Subcutaneous abdominal adipose tissue (tissue), 5 donors: Measurements from ENCODE around the gene HEPN1.

Experiments used
- H3K27ac ChIP-seq: one replicate; pipeline ENCODE4 v1.7.0; 2013; ENCODE audit warnings: low read depth, mild to moderate bottlenecking, inconsistent platforms, low read length, moderate library complexity
- H3K27me3 ChIP-seq, 5 donors: one replicate each; pipeline ENCODE4 v1.7.0; 2013; ENCODE audit warnings: low read length in 5 of 5, inconsistent platforms in 1 of 5; ENCODE audit not compliant: control insufficient read depth in 5 of 5, insufficient read depth in 4 of 5
- H3K36me3 ChIP-seq, 5 donors: one replicate each; pipeline ENCODE4 v1.7.0; 2013; ENCODE audit warnings: low read length in 5 of 5; ENCODE audit not compliant: control insufficient read depth in 5 of 5, insufficient read depth in 5 of 5
- H3K4me1 ChIP-seq, 5 donors: one replicate each; pipeline ENCODE4 v1.7.0; 2013; ENCODE audit warnings: low read length in 5 of 5, mild to moderate bottlenecking in 3 of 5, moderate library complexity in 1 of 5; ENCODE audit not compliant: control insufficient read depth in 5 of 5, insufficient read depth in 5 of 5
- H3K4me3 ChIP-seq, 5 donors: one replicate each; pipeline ENCODE4 v1.7.0; 2013; ENCODE audit warnings: low read length in 5 of 5, low read depth in 1 of 5
- H3K9ac ChIP-seq, 5 donors: one replicate each; pipeline ENCODE4 v1.7.0; 2013; ENCODE audit warnings: low read length in 5 of 5, mild to moderate bottlenecking in 4 of 5, moderate library complexity in 3 of 5
- H3K9me3 ChIP-seq, 5 donors: one replicate each; pipeline ENCODE4 v1.7.0; 2013; ENCODE audit warnings: low read length in 5 of 5; ENCODE audit not compliant: control insufficient read depth in 5 of 5
- donor health status: healthy.
- donor health status: healthy.
- donor health status: healthy.
- donor health status: healthy.
- donor health status: healthy.

HEPN1 gene

GRCh38 chr11:124919898-124920297 is 848 bp downstream of the HEPN1 start:
- H3K27ac ChIP-seq, result no peak overlapping the region
- H3K36me3 ChIP-seq, result peaks cover 0 to 19% (median 13%) of the 10 kb centered on the region in 5 donors
- peaks cover 0 to 18% (median 11%) of the 10 kb centered on the region in 5 donors for H3K4me1 ChIP-seq
- H3K4me3 ChIP-seq, result no peak overlapping the region
- no peak overlapping the region for H3K9ac ChIP-seq
- no peaks in the 10 kb centered on the region for H3K9me3 ChIP-seq
- H3K27me3 ChIP-seq, result no peaks in the 10 kb centered on the region

DNA sequence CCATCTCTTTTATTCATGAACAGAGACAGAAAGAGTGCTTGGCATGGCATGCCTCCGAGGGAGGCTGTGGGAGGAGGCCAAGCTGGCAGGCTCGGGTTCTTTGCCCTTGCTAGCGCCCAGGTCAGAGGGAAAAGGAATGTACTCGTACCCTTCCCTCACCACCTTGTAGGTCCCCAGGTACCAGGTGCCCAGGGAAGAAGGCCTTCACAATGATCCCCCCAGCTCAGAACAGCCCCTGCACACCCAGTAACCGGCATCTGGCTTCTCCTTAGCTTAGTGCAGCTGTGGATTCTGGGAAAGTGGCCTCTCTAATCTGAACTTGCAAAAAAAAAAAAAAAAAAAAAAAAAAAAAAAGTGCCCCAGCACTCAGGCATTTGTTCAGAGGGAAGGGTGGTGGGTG is 1.3 kb downstream of the HEPN1 start:
- H3K4me3 ChIP-seq, result peak overlapping the region; percentile 15 to 61 (median 46)
- H3K27me3 ChIP-seq, result no peaks in the 10 kb centered on the region
- H3K36me3 ChIP-seq, result peaks cover 0 to 19% (median 13%) of the 10 kb centered on the region in 5 donors
- no peaks in the 10 kb centered on the region for H3K9me3 ChIP-seq
- no peak overlapping the region for H3K27ac ChIP-seq
- no peak overlapping the region for H3K9ac ChIP-seq
- peaks cover 0 to 18% (median 11%) of the 10 kb centered on the region in 5 donors for H3K4me1 ChIP-seq

- no peak overlapping the region for H3K27ac ChIP-seq
- peaks cover 0 to 18% (median 11%) of the 10 kb centered on the region in 5 donors for H3K4me1 ChIP-seq
- no peaks in the 10 kb centered on the region for H3K27me3 ChIP-seq
- H3K9ac ChIP-seq, result no peak overlapping the region
- H3K36me3 ChIP-seq, result peaks cover 0 to 19% (median 13%) of the 10 kb centered on the region in 5 donors
- H3K9me3 ChIP-seq, result no peaks in the 10 kb centered on the region
- H3K4me3 ChIP-seq, result peak overlapping the region; percentile 15 to 61 (median 46)
These were observed 2.0 kb downstream of the HEPN1 start for GRCh38 chr11:124920870-124921609.

DNA sequence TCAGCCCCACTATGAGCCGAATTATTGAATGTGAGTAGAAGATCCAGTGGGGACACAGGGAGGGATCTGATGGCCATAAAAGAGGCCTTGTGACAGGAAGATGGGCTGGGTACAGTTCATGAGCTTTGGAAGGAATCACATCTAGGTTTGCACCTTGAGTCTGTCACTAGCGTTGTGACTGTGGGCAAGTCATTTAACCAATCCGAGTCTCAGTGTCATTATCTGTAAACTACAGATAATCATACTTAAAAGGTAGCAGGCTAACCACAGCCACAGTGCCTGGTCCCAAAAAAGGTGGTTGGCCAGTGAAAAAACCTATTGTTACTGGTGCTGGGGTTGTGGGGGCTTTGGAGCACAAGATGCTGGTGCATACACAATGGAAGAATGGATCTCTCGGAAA is 3.8 kb downstream of the HEPN1 start:
- Histone ChIP-seq H3K4me1 (peaks cover 0 to 18% (median 11%) of the 10 kb centered on the region in 5 donors), H3K27ac (no peak overlapping the region), H3K9ac (no peak overlapping the region), H3K4me3 (no peak overlapping the region), H3K27me3 (no peaks in the 10 kb centered on the region), H3K36me3 (peaks cover 0 to 19% (median 13%) of the 10 kb centered on the region in 5 donors), H3K9me3 (no peaks in the 10 kb centered on the region)

DNA sequence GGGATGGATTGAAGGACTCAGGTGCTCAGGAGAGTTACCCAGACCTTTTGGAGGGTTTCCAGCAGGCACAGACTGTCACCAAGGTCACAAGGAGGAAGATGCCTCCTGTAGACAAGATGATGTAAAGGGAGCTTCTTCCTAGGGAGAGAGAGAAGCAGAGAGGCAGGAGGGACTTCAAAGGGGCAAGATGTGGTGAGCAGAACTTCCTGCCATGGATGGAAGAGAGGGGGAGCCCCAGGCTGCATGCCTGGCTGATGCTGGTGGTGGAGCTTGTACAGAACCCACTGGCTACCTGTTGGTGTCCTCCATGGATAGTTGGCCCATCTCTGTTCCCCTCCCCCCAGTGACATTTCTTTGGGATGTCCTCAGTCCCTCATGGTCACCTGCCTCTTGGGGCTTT is 4.2 kb downstream of the HEPN1 start:
- Histone ChIP-seq H3K36me3 (peaks cover 0 to 19% (median 13%) of the 10 kb centered on the region in 5 donors), H3K4me1 (peaks cover 0 to 18% (median 11%) of the 10 kb centered on the region in 5 donors), H3K9ac (no peak overlapping the region), H3K9me3 (no peaks in the 10 kb centered on the region), H3K27me3 (no peaks in the 10 kb centered on the region), H3K4me3 (no peak overlapping the region), H3K27ac (no peak overlapping the region)

- peaks cover 0 to 7% (median 0%) of the 10 kb centered on the region in 5 donors for H3K36me3 ChIP-seq
- no peak overlapping the region for H3K4me3 ChIP-seq
- no peaks in the 10 kb centered on the region for H3K27me3 ChIP-seq
- H3K9ac ChIP-seq, result no peak overlapping the region
- H3K9me3 ChIP-seq, result no peaks in the 10 kb centered on the region
- H3K4me1 ChIP-seq, result peaks cover 0 to 31% (median 19%) of the 10 kb centered on the region in 5 donors
- peak overlapping the region; percentile 49 for H3K27ac ChIP-seq
These were observed 10.1 kb downstream of the HEPN1 start for GRCh38 chr11:124928942-124929665.

DNA sequence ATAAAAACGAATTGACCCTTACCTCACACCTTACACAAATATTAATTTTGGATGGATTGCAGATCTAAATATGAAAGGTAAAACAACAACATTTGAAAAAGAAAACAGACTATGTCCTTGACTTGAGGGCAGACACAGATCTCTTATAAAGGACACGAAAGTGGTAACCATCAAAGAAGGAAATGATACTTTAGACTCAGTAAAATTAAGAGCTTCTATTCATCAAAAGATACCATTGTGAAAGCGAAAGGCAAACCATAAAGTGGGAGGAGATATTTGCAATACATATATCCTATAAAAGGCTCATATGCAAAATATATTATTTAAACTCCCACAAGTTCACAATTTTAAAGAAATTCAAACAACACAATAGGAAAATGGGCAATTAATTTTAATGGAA is 11.7 kb downstream of the HEPN1 start:
- H3K27ac ChIP-seq, result no peak overlapping the region
- no peak overlapping the region for H3K4me3 ChIP-seq
- no peaks in the 10 kb centered on the region for H3K27me3 ChIP-seq
- H3K9ac ChIP-seq, result no peak overlapping the region
- H3K4me1 ChIP-seq, result peaks cover 0 to 44% (median 29%) of the 10 kb centered on the region in 5 donors
- H3K36me3 ChIP-seq, result no peaks in the 10 kb centered on the region
- no peaks in the 10 kb centered on the region for H3K9me3 ChIP-seq

DNA sequence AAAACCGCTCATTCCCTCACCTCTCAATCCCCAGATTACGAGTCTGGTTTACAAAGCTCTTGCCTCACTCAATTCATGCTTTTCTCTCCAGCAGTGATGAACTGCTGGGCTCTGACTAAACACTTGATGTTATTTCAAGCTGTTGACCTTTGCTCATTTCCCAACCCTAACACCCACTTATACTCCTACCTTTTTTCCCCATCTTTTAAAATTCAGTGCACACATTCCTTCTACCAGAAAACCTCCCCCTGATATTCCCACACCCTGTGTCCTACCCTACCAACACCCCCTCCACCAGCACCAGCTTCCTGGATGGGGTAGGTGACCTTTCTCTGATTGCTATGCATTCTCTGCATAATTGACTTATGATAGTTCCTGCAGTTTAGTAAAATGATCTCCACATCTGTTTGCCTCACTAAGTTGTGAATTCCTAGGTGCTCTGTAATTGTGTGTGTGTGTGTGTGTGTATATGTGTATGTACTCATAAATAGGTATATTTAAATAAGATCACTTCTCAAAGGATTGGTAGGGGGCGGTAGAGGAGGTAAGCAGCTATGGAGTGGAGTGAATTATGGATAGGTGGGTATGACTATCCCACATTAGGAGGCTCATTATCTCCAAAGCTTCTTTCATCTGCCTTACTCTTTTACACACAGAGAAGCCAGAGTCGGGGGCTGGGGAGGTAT is 16.0 kb downstream of the HEPN1 start:
- Histone ChIP-seq H3K27ac (peak overlapping the region; percentile 95), H3K36me3 (no peaks in the 10 kb centered on the region), H3K4me3 (peak overlapping the region; percentile 31 to 84 (median 62)), H3K9ac (peak overlapping the region in 2 of 5 donors; percentile 57 to 81), H3K9me3 (no peaks in the 10 kb centered on the region), H3K4me1 (peaks cover 0 to 55% (median 30%) of the 10 kb centered on the region in 5 donors), H3K27me3 (no peaks in the 10 kb centered on the region)

GRCh38 chr11:124935548-124936514 is 16.8 kb downstream of the HEPN1 start, which contains the start of gene HEPACAM:
TSS of gene HEPACAM (minus strand) at chr11:124936047. CDS start at chr11:124936006, 41 bp downstream.
- Histone ChIP-seq H3K27ac (peak within 1 kb of the TSS; percentile 95), H3K4me1 (peaks cover 0 to 48% (median 30%) of the 10 kb centered on the region in 5 donors), H3K36me3 (no peaks in the 10 kb centered on the region), H3K27me3 (no peaks in the 10 kb centered on the region), H3K9me3 (no peaks in the 10 kb centered on the region), H3K9ac (peak within 1 kb of the TSS in 4 of 5 donors; percentile 25 to 81 (median 50)), H3K4me3 (peak within 1 kb of the TSS; percentile 31 to 84 (median 62))
